H1 (cell line): Measurements from ENCODE around the gene MIER2. TPM values are rescaled to one million over a fixed set of nuclear protein-coding genes. Genes with fewer than 3 reads are reported as not detected.

Experiments used
- CREB1 ChIP-seq: IDR thresholded peaks from 2 replicates; pipeline ENCODE4 v1.6.1; 2012; ENCODE audit warnings: inconsistent platforms
- CTBP2 ChIP-seq: IDR thresholded peaks from 2 replicates; pipeline ENCODE4 v1.7.0; 2011; ENCODE audit warnings: borderline replicate concordance, mild to moderate bottlenecking, moderate library complexity, mixed read lengths, low read length; ENCODE audit not compliant: insufficient read depth, insufficient read length
- NANOG ChIP-seq: IDR thresholded peaks from 2 replicates; pipeline ENCODE4 v1.6.1; 2011; ENCODE audit warnings: low read length, low read depth, mild to moderate bottlenecking, inconsistent platforms; ENCODE audit not compliant: insufficient read depth, poor library complexity, severe bottlenecking
- SP1 ChIP-seq: IDR thresholded peaks from 2 replicates; pipeline ENCODE4 v1.6.1; 2011; ENCODE audit warnings: low read depth, low read length
- SP4 ChIP-seq: IDR thresholded peaks from 2 replicates; pipeline ENCODE4 v1.6.1; 2012; ENCODE audit warnings: low read length, inconsistent platforms
- YY1 ChIP-seq: IDR thresholded peaks from 2 replicates; pipeline ENCODE4 v1.6.1; 2011; ENCODE audit warnings: low read depth, mild to moderate bottlenecking, low read length
- polyA plus RNA-seq, 7 experiments: library from polyadenylated mRNA; depleted of rRNA in 3 of 7; stranded (reverse) in 5 of 7; unstranded in 2 of 7; fragments of >200 nt in 5 of 7; fragments of 200-250 nt in 2 of 7; gene quantifications; 1 replicate in 5 of 7; 2 replicates in 1 of 7; 4 replicates in 1 of 7; pipeline versions ENCODE4 v1.2.1 to v1.2.3, GENCODE V29; 2011 to 2013; ENCODE audit warnings: missing spikeins in 2 of 7, mixed read lengths in 2 of 7
- total RNA-seq: library from RNA; stranded (reverse); fragmentation: NEBNext Ultra II Directional; extraction: Animal tissue kit (Norgen Biotek cat#: 25700); gene quantifications from 2 replicates; pipeline ENCODE4 v1.2.1, GENCODE V29; 2021
- TF ChIP-seq, protein P1 (sequence below): fragments of 300-600 bp; sonication (generic); IDR thresholded peaks from 2 replicates; pipeline ENCODE4 v1.7.1; 2012; ENCODE audit warnings: low read length, moderate library complexity, mild to moderate bottlenecking, inconsistent platforms; ENCODE audit not compliant: insufficient replicate concordance
- TF ChIP-seq, protein P2 (sequence below), 3 experiments: IDR thresholded peaks; 1 replicate in 2 of 3; 2 replicates in 1 of 3; pipeline versions ENCODE4 v1.5.1 to v1.6.1; 2011; ENCODE audit warnings: low read length in 3 of 3, mild to moderate bottlenecking in 3 of 3, inconsistent platforms in 2 of 3, low read depth in 1 of 3, moderate library complexity in 1 of 3; ENCODE audit not compliant: insufficient read depth in 1 of 3; ENCODE audit errors: control extremely low read depth in 1 of 3

MIER2 gene
- total and polyA plus RNA-seq, 2 of the 8 experiments (the other 6 are each of a cell fraction or from before 2014, with no cell fraction given), result 30.3 to 48.3 TPM

DNA sequence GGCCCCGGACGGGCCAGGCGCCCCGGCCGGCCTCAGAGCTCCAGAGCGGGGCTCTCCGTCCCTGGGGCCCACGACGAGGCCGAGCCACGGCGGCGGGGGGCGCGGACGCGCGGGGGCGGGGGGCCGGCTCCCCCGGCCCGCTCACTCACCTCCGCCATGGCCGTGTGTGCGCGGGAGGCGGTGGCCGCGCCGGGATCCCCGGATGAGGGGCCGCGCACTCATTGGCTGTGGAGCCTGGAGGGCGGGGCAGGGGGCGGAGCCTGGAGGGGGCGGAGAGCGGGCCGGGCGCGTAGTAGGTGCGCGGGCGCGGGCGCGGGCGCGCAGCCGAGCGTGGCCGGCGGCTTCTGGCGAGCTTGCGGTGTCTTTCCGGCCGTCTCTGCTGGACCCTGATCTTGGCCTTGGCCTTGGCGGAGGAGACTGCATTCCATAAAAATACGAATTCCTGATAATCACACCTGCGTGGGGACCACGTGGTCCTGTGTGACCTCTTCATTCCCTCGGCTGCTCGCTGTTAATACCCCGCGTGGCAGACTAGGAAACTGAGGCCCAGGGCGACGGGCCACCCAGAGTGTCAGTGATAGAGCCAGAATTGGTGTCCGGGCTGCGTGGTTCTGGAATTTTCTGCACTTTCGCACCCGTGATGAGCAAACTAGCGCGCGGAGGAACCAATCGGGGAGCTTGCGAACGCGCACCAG is at the start of gene MIER2 (continued):
- TF ChIP-seq, protein P1, sequence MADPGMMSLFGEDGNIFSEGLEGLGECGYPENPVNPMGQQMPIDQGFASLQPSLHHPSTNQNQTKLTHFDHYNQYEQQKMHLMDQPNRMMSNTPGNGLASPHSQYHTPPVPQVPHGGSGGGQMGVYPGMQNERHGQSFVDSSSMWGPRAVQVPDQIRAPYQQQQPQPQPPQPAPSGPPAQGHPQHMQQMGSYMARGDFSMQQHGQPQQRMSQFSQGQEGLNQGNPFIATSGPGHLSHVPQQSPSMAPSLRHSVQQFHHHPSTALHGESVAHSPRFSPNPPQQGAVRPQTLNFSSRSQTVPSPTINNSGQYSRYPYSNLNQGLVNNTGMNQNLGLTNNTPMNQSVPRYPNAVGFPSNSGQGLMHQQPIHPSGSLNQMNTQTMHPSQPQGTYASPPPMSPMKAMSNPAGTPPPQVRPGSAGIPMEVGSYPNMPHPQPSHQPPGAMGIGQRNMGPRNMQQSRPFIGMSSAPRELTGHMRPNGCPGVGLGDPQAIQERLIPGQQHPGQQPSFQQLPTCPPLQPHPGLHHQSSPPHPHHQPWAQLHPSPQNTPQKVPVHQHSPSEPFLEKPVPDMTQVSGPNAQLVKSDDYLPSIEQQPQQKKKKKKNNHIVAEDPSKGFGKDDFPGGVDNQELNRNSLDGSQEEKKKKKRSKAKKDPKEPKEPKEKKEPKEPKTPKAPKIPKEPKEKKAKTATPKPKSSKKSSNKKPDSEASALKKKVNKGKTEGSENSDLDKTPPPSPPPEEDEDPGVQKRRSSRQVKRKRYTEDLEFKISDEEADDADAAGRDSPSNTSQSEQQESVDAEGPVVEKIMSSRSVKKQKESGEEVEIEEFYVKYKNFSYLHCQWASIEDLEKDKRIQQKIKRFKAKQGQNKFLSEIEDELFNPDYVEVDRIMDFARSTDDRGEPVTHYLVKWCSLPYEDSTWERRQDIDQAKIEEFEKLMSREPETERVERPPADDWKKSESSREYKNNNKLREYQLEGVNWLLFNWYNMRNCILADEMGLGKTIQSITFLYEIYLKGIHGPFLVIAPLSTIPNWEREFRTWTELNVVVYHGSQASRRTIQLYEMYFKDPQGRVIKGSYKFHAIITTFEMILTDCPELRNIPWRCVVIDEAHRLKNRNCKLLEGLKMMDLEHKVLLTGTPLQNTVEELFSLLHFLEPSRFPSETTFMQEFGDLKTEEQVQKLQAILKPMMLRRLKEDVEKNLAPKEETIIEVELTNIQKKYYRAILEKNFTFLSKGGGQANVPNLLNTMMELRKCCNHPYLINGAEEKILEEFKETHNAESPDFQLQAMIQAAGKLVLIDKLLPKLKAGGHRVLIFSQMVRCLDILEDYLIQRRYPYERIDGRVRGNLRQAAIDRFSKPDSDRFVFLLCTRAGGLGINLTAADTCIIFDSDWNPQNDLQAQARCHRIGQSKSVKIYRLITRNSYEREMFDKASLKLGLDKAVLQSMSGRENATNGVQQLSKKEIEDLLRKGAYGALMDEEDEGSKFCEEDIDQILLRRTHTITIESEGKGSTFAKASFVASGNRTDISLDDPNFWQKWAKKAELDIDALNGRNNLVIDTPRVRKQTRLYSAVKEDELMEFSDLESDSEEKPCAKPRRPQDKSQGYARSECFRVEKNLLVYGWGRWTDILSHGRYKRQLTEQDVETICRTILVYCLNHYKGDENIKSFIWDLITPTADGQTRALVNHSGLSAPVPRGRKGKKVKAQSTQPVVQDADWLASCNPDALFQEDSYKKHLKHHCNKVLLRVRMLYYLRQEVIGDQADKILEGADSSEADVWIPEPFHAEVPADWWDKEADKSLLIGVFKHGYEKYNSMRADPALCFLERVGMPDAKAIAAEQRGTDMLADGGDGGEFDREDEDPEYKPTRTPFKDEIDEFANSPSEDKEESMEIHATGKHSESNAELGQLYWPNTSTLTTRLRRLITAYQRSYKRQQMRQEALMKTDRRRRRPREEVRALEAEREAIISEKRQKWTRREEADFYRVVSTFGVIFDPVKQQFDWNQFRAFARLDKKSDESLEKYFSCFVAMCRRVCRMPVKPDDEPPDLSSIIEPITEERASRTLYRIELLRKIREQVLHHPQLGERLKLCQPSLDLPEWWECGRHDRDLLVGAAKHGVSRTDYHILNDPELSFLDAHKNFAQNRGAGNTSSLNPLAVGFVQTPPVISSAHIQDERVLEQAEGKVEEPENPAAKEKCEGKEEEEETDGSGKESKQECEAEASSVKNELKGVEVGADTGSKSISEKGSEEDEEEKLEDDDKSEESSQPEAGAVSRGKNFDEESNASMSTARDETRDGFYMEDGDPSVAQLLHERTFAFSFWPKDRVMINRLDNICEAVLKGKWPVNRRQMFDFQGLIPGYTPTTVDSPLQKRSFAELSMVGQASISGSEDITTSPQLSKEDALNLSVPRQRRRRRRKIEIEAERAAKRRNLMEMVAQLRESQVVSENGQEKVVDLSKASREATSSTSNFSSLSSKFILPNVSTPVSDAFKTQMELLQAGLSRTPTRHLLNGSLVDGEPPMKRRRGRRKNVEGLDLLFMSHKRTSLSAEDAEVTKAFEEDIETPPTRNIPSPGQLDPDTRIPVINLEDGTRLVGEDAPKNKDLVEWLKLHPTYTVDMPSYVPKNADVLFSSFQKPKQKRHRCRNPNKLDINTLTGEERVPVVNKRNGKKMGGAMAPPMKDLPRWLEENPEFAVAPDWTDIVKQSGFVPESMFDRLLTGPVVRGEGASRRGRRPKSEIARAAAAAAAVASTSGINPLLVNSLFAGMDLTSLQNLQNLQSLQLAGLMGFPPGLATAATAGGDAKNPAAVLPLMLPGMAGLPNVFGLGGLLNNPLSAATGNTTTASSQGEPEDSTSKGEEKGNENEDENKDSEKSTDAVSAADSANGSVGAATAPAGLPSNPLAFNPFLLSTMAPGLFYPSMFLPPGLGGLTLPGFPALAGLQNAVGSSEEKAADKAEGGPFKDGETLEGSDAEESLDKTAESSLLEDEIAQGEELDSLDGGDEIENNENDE, result no peak
- TF ChIP-seq NANOG (no peak), SP1 (0 out of 2 replicates have a peak, but pooled peaks have one; percentile 34), YY1 (peak; percentile 74; the same call in 1 of the 2 replicates), SP4 (no peak), CREB1 (peak; percentile 68), CTBP2 (no peak)
- TF ChIP-seq, protein P2, sequence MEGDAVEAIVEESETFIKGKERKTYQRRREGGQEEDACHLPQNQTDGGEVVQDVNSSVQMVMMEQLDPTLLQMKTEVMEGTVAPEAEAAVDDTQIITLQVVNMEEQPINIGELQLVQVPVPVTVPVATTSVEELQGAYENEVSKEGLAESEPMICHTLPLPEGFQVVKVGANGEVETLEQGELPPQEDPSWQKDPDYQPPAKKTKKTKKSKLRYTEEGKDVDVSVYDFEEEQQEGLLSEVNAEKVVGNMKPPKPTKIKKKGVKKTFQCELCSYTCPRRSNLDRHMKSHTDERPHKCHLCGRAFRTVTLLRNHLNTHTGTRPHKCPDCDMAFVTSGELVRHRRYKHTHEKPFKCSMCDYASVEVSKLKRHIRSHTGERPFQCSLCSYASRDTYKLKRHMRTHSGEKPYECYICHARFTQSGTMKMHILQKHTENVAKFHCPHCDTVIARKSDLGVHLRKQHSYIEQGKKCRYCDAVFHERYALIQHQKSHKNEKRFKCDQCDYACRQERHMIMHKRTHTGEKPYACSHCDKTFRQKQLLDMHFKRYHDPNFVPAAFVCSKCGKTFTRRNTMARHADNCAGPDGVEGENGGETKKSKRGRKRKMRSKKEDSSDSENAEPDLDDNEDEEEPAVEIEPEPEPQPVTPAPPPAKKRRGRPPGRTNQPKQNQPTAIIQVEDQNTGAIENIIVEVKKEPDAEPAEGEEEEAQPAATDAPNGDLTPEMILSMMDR (IDR thresholded peaks at IDR 0.05; ENCODE audit: control extremely low read depth in 1 of 3, insufficient read depth in 1 of 3, low read depth in 1 of 3, low read length in 3 of 3), result no peak
